ENCODE data around the gene NKX2-1. TPM values are rescaled to one million over a fixed set of nuclear protein-coding genes. Genes with fewer than 3 reads are reported as not detected.

NKX2-1 gene
- total and polyA plus RNA-seq, 10 of the 15 experiments (the other 5 are each of a cell fraction or from before 2014, with no cell fraction given), result 0.03 TPM; not detected in 9

DNA sequence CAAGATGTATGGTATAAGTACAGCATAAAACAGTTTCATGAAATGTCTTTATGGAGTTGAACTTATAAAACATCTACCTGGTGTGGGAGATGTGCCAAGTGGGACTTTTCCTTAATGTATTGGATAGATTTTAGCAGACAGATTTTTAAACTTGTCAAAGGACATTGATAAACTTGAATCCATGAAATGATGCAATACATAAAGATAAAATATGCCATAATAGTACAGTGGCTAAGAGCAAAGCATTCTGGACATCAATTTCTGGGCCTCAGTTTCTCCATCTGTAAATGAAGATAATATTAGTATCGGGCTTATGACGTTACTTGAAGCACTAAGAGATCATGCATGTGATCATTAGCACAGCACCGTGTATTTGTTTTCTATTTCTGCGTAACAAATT, 45.4 kb downstream of the NKX2-1 start:
- no peak overlapping the region for H2AFZ ChIP-seq (ENCODE audit: control insufficient read depth, low read depth, low read length)
- intact Hi-C loops (cut with micrococcal nuclease; ENCODE audit: unreplicated experiment) (no loop called here), in situ Hi-C loops (cut with MboI) (no loop called here)
- CTCF ChIA-PET, result no interaction called here
- H3K4me2 ChIP-seq (ENCODE audit: control insufficient read depth, insufficient read depth), result no peak overlapping the region
- no peaks in the 10 kb centered on the region for H3K9me3 ChIP-seq (replicated peaks; ENCODE audit: control insufficient read depth, insufficient read depth, low read length)
- no peaks in the 10 kb centered on the region for H3K36me3 ChIP-seq (ENCODE audit: control insufficient read depth in 2 of 2, insufficient read depth in 2 of 2, low read length in 1 of 2)
- BruUV-seq (replicated peaks), result no TSS peak
- ATAC-seq (no peak), DNase-seq (ENCODE audit: low read depth, low spot score) (no peak), FAIRE-seq (no peak)
- POLR2A ChIA-PET, result no interaction called here
- SMC1A ChIA-PET (ENCODE audit: uncharacterized antibody, unreplicated experiment), result no interaction called here
- no peaks in the 10 kb centered on the region for H3K27me3 ChIP-seq (replicated peaks in 1 of 2; ENCODE audit: control insufficient read depth in 2 of 2, insufficient read depth in 2 of 2, low read length in 1 of 2)
- H3K79me2 ChIP-seq (ENCODE audit: control insufficient read depth, insufficient read depth, low read length), result no peaks in the 10 kb centered on the region
- no peak overlapping the region for H3K9ac ChIP-seq (ENCODE audit: control insufficient read depth, insufficient read depth, low read length)
- TF ChIP-seq RUNX3 (IDR thresholded peaks at IDR 0.05; ENCODE audit: low read length), result no peak
- TF ChIP-seq MTA3 (IDR thresholded peaks at IDR 0.05; ENCODE audit: borderline replicate concordance, low read length), result no peak
- no peak for TF ChIP-seq POLR2AphosphoS2 (IDR thresholded peaks at IDR 0.05; ENCODE audit: low read depth, low read length)
- TF ChIP-seq, protein P1, sequence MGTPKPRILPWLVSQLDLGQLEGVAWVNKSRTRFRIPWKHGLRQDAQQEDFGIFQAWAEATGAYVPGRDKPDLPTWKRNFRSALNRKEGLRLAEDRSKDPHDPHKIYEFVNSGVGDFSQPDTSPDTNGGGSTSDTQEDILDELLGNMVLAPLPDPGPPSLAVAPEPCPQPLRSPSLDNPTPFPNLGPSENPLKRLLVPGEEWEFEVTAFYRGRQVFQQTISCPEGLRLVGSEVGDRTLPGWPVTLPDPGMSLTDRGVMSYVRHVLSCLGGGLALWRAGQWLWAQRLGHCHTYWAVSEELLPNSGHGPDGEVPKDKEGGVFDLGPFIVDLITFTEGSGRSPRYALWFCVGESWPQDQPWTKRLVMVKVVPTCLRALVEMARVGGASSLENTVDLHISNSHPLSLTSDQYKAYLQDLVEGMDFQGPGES (IDR thresholded peaks at IDR 0.05), result no peak
- TF ChIP-seq ZNF24 (IDR thresholded peaks at IDR 0.05), result no peak
- no peak overlapping the region for H3K27ac ChIP-seq (ENCODE audit: control insufficient read depth, insufficient read depth)
- RAD21 ChIA-PET (ENCODE audit: unreplicated experiment), result no interaction called here
- WGBS (ENCODE audit: insufficient coverage, insufficient replicate concordance, low lambda C conversion rate, missing lambda C conversion rate), result 39% methylated on average over 4 of the region's 4 CpGs
- H4K20me1 ChIP-seq (ENCODE audit: control insufficient read depth, insufficient read depth), result no peaks in the 10 kb centered on the region
- H3K4me3 ChIP-seq, result no peak overlapping the region
- no peaks in the 10 kb centered on the region for H3K4me1 ChIP-seq (ENCODE audit: control insufficient read depth, insufficient read depth, low read length)

DNA sequence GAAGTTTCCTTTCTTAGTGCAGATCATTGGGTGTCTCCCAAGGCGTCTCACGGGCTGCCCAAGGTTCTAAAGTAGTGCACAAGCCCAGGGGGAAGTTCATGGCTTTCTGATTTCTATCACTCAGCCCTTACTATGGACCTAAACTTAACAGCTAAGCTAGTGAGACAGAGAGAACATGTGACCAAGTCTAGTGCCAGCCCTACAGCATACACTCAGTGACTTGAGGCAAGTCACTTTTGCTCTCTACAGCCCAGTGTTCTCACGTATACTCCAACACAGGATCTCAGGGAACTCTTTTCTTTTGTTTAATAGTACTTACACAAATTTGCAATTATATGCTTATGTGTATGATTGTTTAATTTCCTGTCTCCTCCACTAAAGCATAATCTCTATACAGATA, 48.6 kb downstream of the NKX2-1 start:
- DNase-seq (ENCODE audit: low read depth, low spot score), result no peak
- BruUV-seq (replicated peaks), result no TSS peak
- POLR2A ChIA-PET, result no interaction called here
- Histone ChIP-seq H3K9ac (ENCODE audit: control insufficient read depth, insufficient read depth, low read length) (no peak overlapping the region), H3K4me1 (ENCODE audit: control insufficient read depth, insufficient read depth, low read length) (no peaks in the 10 kb centered on the region), H3K79me2 (ENCODE audit: control insufficient read depth, insufficient read depth, low read length) (no peaks in the 10 kb centered on the region), H3K36me3 (ENCODE audit: control insufficient read depth in 2 of 2, insufficient read depth in 2 of 2, low read length in 1 of 2) (no peaks in the 10 kb centered on the region), H2AFZ (ENCODE audit: control insufficient read depth, low read depth, low read length) (no peak overlapping the region), H3K4me3 (no peak overlapping the region), H3K27me3 (replicated peaks in 1 of 2; ENCODE audit: control insufficient read depth in 2 of 2, insufficient read depth in 2 of 2, low read length in 1 of 2) (no peaks in the 10 kb centered on the region), H4K20me1 (ENCODE audit: control insufficient read depth, insufficient read depth) (no peaks in the 10 kb centered on the region), H3K9me3 (replicated peaks; ENCODE audit: control insufficient read depth, insufficient read depth, low read length) (no peaks in the 10 kb centered on the region), H3K4me2 (ENCODE audit: control insufficient read depth, insufficient read depth) (no peak overlapping the region), H3K27ac (ENCODE audit: control insufficient read depth, insufficient read depth) (no peak overlapping the region)
- SMC1A ChIA-PET (ENCODE audit: uncharacterized antibody, unreplicated experiment), result no interaction called here
- in situ Hi-C loops (cut with MboI), result no loop called here
- intact Hi-C loops (cut with micrococcal nuclease; ENCODE audit: unreplicated experiment), result no loop called here
- no peak for FAIRE-seq
- CTCF ChIA-PET, result no interaction called here
- no peak for ATAC-seq
- RAD21 ChIA-PET (ENCODE audit: unreplicated experiment), result no interaction called here
- 0% methylated on average over 3 of the region's 3 CpGs for WGBS (ENCODE audit: insufficient coverage, insufficient replicate concordance, low lambda C conversion rate, missing lambda C conversion rate)
- TF ChIP-seq TCF7 (IDR thresholded peaks at IDR 0.05; ENCODE audit: borderline replicate concordance) (no peak), RBBP5 (conservative IDR thresholded peaks at IDR 0.05) (no peak), SIX5 (IDR thresholded peaks at IDR 0.05; ENCODE audit: low read depth, low read length, severe bottlenecking) (no peak), ESRRA (IDR thresholded peaks at IDR 0.05; ENCODE audit: low read length) (no peak), KDM1A (IDR thresholded peaks at IDR 0.05; ENCODE audit: borderline replicate concordance) (no peak), YY1 (IDR thresholded peaks at IDR 0.05; ENCODE audit: low read depth, low read length) (no peak), MTA2 (IDR thresholded peaks at IDR 0.05; ENCODE audit: low read depth) (no peak), CREM (IDR thresholded peaks at IDR 0.05; ENCODE audit: low read depth) (no peak), PAX8 (IDR thresholded peaks at IDR 0.05) (no peak), IKZF1 (conservative IDR thresholded peaks at IDR 0.05) (no peak), ATF7 (IDR thresholded peaks at IDR 0.05; ENCODE audit: low read depth) (no peak), FOS (IDR thresholded peaks at IDR 0.05; ENCODE audit: borderline replicate concordance, extremely low read depth, insufficient read length) (no peak)
- TF ChIP-seq, protein P2, sequence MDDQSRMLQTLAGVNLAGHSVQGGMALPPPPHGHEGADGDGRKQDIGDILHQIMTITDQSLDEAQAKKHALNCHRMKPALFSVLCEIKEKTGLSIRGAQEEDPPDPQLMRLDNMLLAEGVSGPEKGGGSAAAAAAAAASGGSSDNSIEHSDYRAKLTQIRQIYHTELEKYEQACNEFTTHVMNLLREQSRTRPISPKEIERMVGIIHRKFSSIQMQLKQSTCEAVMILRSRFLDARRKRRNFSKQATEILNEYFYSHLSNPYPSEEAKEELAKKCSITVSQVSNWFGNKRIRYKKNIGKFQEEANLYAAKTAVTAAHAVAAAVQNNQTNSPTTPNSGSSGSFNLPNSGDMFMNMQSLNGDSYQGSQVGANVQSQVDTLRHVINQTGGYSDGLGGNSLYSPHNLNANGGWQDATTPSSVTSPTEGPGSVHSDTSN (IDR thresholded peaks at IDR 0.05; ENCODE audit: insufficient replicate concordance, low read depth, low read length), result no peak

Measured in GM12878 (cell line).